Measurements from ENCODE around the gene DCTN4. TPM values are rescaled to one million over a fixed set of nuclear protein-coding genes. Genes with fewer than 3 reads are reported as not detected.

DCTN4 gene
- total RNA-seq, 1 experiment from 2014 or later = 67.6 TPM

- TF ChIP-seq CTCF (conservative IDR thresholded peaks at IDR 0.05; ENCODE audit: low read depth, low read length) = no peak
- TF ChIP-seq EZH2 (IDR thresholded peaks at IDR 0.05; ENCODE audit: borderline replicate concordance, low read depth, low read length, poor library complexity, severe bottlenecking) = no peak
- CTCF ChIA-PET = no interaction called here
Measured at GRCh38 chr5:150689120-150689519, 69.7 kb downstream of the DCTN4 start.

DNA sequence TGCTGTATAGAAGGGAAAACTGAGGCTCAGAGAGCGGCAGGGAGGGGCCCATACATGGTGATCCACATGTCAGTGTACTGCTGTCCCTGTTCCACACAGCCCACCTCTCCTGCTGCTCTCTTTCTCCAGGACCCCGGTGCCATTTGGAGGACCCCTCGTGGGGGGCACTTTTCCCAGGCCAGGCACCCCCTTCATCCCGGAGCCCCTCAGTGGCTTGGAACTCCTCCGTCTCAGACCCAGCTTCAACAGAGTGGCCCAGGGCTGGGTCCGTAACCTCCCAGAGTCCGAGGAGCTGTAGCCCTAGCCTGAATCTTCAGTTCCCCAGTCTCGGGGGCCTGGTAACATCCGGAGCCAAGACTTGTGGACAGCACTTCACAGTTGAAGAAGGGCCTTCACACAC is 82.2 kb downstream of the DCTN4 start:
- Histone ChIP-seq H3K36me3 (ENCODE audit: insufficient read depth, low read length, poor library complexity, severe bottlenecking) (no peaks in the 10 kb centered on the region), H3K9me3 (ENCODE audit: low read depth, low read length, poor library complexity, severe bottlenecking) (no peaks in the 10 kb centered on the region), H3K27ac (ENCODE audit: low read depth, low read length, poor library complexity, severe bottlenecking) (no peak overlapping the region), H3K4me1 (ENCODE audit: insufficient read depth, low read length, poor library complexity, severe bottlenecking) (peaks cover 9% of the 10 kb centered on the region), H3K27me3 (replicated peaks; ENCODE audit: insufficient read depth, low read depth, low read length, poor library complexity) (no peaks in the 10 kb centered on the region), H3K4me3 (ENCODE audit: low read depth, low read length, poor library complexity, severe bottlenecking) (no peak overlapping the region)
- DNase-seq (ENCODE audit: low spot score) = no peak
- BruUV-seq (replicated peaks) = no TSS peak
- intact Hi-C loops (cut with micrococcal nuclease; ENCODE audit: unreplicated experiment) = loop anchor here (10.0 kb wide), 1 partner anchor 168 kb away; the partner anchor contains the start of gene IRGM
- ChIA-PET CTCF (no interaction called here), POLR2A (ENCODE audit: low non-redundant PET) (no interaction called here)
- TF ChIP-seq EZH2 (IDR thresholded peaks at IDR 0.05; ENCODE audit: borderline replicate concordance, low read depth, low read length, poor library complexity, severe bottlenecking) = no peak
- no peak for TF ChIP-seq CTCF (conservative IDR thresholded peaks at IDR 0.05; ENCODE audit: low read depth, low read length)

More at GRCh38 chr5:150689120-150689519, 69.7 kb downstream of the DCTN4 start:
- peaks cover 40% of the 10 kb centered on the region for H3K36me3 ChIP-seq (ENCODE audit: insufficient read depth, low read length, poor library complexity, severe bottlenecking)
- no peak for DNase-seq (ENCODE audit: low spot score)
- H3K4me3 ChIP-seq (ENCODE audit: low read depth, low read length, poor library complexity, severe bottlenecking) = no peak overlapping the region
- intact Hi-C loops (cut with micrococcal nuclease; ENCODE audit: unreplicated experiment) = no loop called here
- no peak overlapping the region for H3K27ac ChIP-seq (ENCODE audit: low read depth, low read length, poor library complexity, severe bottlenecking)
- no peaks in the 10 kb centered on the region for H3K4me1 ChIP-seq (ENCODE audit: insufficient read depth, low read length, poor library complexity, severe bottlenecking)
- H3K27me3 ChIP-seq (replicated peaks; ENCODE audit: insufficient read depth, low read depth, low read length, poor library complexity) = no peaks in the 10 kb centered on the region
- no TSS peak for BruUV-seq (replicated peaks)
- POLR2A ChIA-PET (ENCODE audit: low non-redundant PET) = no interaction called here
- no peaks in the 10 kb centered on the region for H3K9me3 ChIP-seq (ENCODE audit: low read depth, low read length, poor library complexity, severe bottlenecking)

- H3K4me3 ChIP-seq (ENCODE audit: low read depth, low read length, poor library complexity, severe bottlenecking) = no peak overlapping the region
- no peaks in the 10 kb centered on the region for H3K27me3 ChIP-seq (replicated peaks; ENCODE audit: insufficient read depth, low read depth, low read length, poor library complexity)
- BruUV-seq (replicated peaks) = no TSS peak
- intact Hi-C loops (cut with micrococcal nuclease; ENCODE audit: unreplicated experiment) = loop anchor here (10.0 kb wide), 1 partner anchor 170 kb away; the partner anchor contains the start of gene IRGM
- TF ChIP-seq EZH2 (IDR thresholded peaks at IDR 0.05; ENCODE audit: borderline replicate concordance, low read depth, low read length, poor library complexity, severe bottlenecking) (no peak), CTCF (conservative IDR thresholded peaks at IDR 0.05; ENCODE audit: low read depth, low read length) (no peak)
- no peak for DNase-seq (ENCODE audit: low spot score)
- H3K9me3 ChIP-seq (ENCODE audit: low read depth, low read length, poor library complexity, severe bottlenecking) = no peaks in the 10 kb centered on the region
- H3K27ac ChIP-seq (ENCODE audit: low read depth, low read length, poor library complexity, severe bottlenecking) = no peak overlapping the region
- peaks cover 12% of the 10 kb centered on the region for H3K4me1 ChIP-seq (ENCODE audit: insufficient read depth, low read length, poor library complexity, severe bottlenecking)
- H3K36me3 ChIP-seq (ENCODE audit: insufficient read depth, low read length, poor library complexity, severe bottlenecking) = no peaks in the 10 kb centered on the region
- POLR2A ChIA-PET (ENCODE audit: low non-redundant PET) = no interaction called here
- CTCF ChIA-PET = no interaction called here
Measured at GRCh38 chr5:150675069-150675468, 83.7 kb downstream of the DCTN4 start.

Data from A673 (cell line).